Caco-2 (cell line): Measurements from ENCODE around the gene SHLD1. TPM values are rescaled to one million over a fixed set of nuclear protein-coding genes. Genes with fewer than 3 reads are reported as not detected.

Source experiments
- BruUV-seq: library from RNA; stranded (reverse); fragments of 400-500 nt; replicated peaks from 2 replicates; lab custom pipeline; 2021; lab: Mats Ljungman, UMichigan
- CTCF ChIA-PET: fragments of 300-600 bp; sonication (Branson Sonifier 250); formaldehyde crosslinking; loops from one replicate; lab custom pipeline; 2022; ENCODE audit warnings: antibody characterized with exemption; lab: Charles Lee
- POLR2A ChIA-PET: fragments of 300-600 bp; sonication (Branson Sonifier 250); formaldehyde crosslinking; loops from one replicate; lab custom pipeline; 2022; ENCODE audit warnings: antibody characterized with exemption; lab: Charles Lee
- DNase-seq, 2 experiments: peaks; one replicate each; pipeline versions ENCODE4 v3.0.0 to v3.0.0-alpha.2; 2020 to 2022
- H3K27me3 ChIP-seq: replicated peaks from 2 replicates; pipeline ENCODE4 v1.6.0; 2011; ENCODE audit warnings: low read length; ENCODE audit not compliant: control insufficient read depth, insufficient read depth
- H3K36me3 ChIP-seq: 2 replicates; pipeline ENCODE4 v1.5.1; 2011; ENCODE audit warnings: low read length; ENCODE audit not compliant: control insufficient read depth, insufficient read depth
- H3K4me1 ChIP-seq: fragments of 250-450 bp; sonication (Bioruptor Pico); 2 replicates; pipeline ENCODE4 v1.5.1; 2020; ENCODE audit warnings: mild to moderate bottlenecking
- H3K4me3 ChIP-seq: 2 replicates; pipeline ENCODE4 v1.5.1; 2011; ENCODE audit warnings: low read depth, mild to moderate bottlenecking, control low read depth, low read length
- H3K9me3 ChIP-seq: fragments of 250-450 bp; sonication (Bioruptor Pico); 2 replicates; pipeline ENCODE4 v1.5.1; 2020; ENCODE audit warnings: mild to moderate bottlenecking, moderate library complexity
- H3K27ac Mint-ChIP-seq: one replicate; pipeline ENCODE4 v1.8.0; 2022; ENCODE audit warnings: mixed read lengths; ENCODE audit not compliant: unreplicated experiment
- H3K27me3 Mint-ChIP-seq: one replicate; pipeline ENCODE4 v1.8.0; 2022; ENCODE audit warnings: mixed read lengths; ENCODE audit not compliant: insufficient read depth, unreplicated experiment
- H3K36me3 Mint-ChIP-seq: one replicate; pipeline ENCODE4 v1.8.0; 2022; ENCODE audit warnings: mild to moderate bottlenecking, mixed read lengths; ENCODE audit not compliant: insufficient read depth, unreplicated experiment
- H3K4me1 Mint-ChIP-seq: one replicate; pipeline ENCODE4 v1.8.0; 2022; ENCODE audit warnings: low read depth, mixed read lengths; ENCODE audit not compliant: unreplicated experiment
- H3K4me3 Mint-ChIP-seq: one replicate; pipeline ENCODE4 v1.8.0; 2022; ENCODE audit warnings: mild to moderate bottlenecking, moderate library complexity, mixed read lengths; ENCODE audit not compliant: unreplicated experiment
- H3K9me3 Mint-ChIP-seq: one replicate; pipeline ENCODE4 v1.8.0; 2022; ENCODE audit warnings: mixed read lengths; ENCODE audit not compliant: unreplicated experiment
- CTCF ChIP-seq, 2 experiments: fragments of 200-600 bp in 1 of 2; IDR thresholded peaks; 1 replicate in 1 of 2; 2 replicates in 1 of 2; pipeline versions ENCODE4 v1.5.1 to v1.8.0; 2011 to 2022; ENCODE audit warnings: antibody characterized with exemption in 1 of 2, control low read depth in 1 of 2, inconsistent platforms in 1 of 2, low read depth in 1 of 2, low read length in 1 of 2, mild to moderate bottlenecking in 1 of 2, moderate library complexity in 1 of 2; ENCODE audit not compliant: insufficient read depth in 1 of 2, severe bottlenecking in 1 of 2, unreplicated experiment in 1 of 2
- intact Hi-C: fragments of 100-400 bp; cut with micrococcal nuclease; formaldehyde crosslinking; loops from one replicate; pipeline ENCODE4 v1.10.0; 2022; ENCODE audit not compliant: unreplicated experiment
- total RNA-seq: library from RNA; stranded (reverse); gene quantifications from 2 replicates; pipeline ENCODE4 v1.2.3, GENCODE V29; 2022

The SHLD1 gene
- total RNA-seq, 1 experiment from 2014 or later: 4.8 TPM

GRCh38 chr20:5882166-5882565 lies 132.0 kb downstream of the SHLD1 start:
- intact Hi-C loops: no loop called here
- no peaks in the 10 kb centered on the region for H3K9me3 Mint-ChIP-seq
- DNase-seq: no peak
- BruUV-seq: no TSS peak
- no peak overlapping the region for H3K4me3 Mint-ChIP-seq
- CTCF ChIA-PET: no interaction called here
- peaks cover 21% of the 10 kb centered on the region for H3K27me3 Mint-ChIP-seq
- POLR2A ChIA-PET: interaction anchor here (0.6 kb wide), 1 partner anchor 16 kb away, joined by 3 read pairs; no protein-coding TSS in a partner anchor
- no peaks in the 10 kb centered on the region for H3K4me1 ChIP-seq
- no peaks in the 10 kb centered on the region for H3K4me1 Mint-ChIP-seq
- no peaks in the 10 kb centered on the region for H3K9me3 ChIP-seq
- H3K27me3 ChIP-seq: no peaks in the 10 kb centered on the region
- no peak overlapping the region for H3K4me3 ChIP-seq
- no peak overlapping the region for H3K27ac Mint-ChIP-seq
- TF ChIP-seq CTCF (IDR thresholded peaks at IDR 0.05; ENCODE audit: insufficient read depth in 1 of 2, low read depth in 1 of 2, low read length in 1 of 2, severe bottlenecking in 1 of 2, unreplicated experiment in 1 of 2): no peak
- no peaks in the 10 kb centered on the region for H3K36me3 ChIP-seq
- H3K36me3 Mint-ChIP-seq: no peaks in the 10 kb centered on the region

- Mint-ChIP-seq H3K4me1 (no peaks in the 10 kb centered on the region), H3K9me3 (no peaks in the 10 kb centered on the region), H3K4me3 (no peak overlapping the region), H3K27me3 (peaks cover 24% of the 10 kb centered on the region), H3K27ac (no peak overlapping the region), H3K36me3 (no peaks in the 10 kb centered on the region)
- POLR2A ChIA-PET: no interaction called here
- H3K4me3 ChIP-seq: no peak overlapping the region
- intact Hi-C loops: no loop called here
- no peak for DNase-seq
- no peak for TF ChIP-seq CTCF (IDR thresholded peaks at IDR 0.05; ENCODE audit: insufficient read depth in 1 of 2, low read depth in 1 of 2, low read length in 1 of 2, severe bottlenecking in 1 of 2, unreplicated experiment in 1 of 2)
- no peaks in the 10 kb centered on the region for H3K4me1 ChIP-seq
- BruUV-seq: no TSS peak
- no peaks in the 10 kb centered on the region for H3K27me3 ChIP-seq
- no peaks in the 10 kb centered on the region for H3K9me3 ChIP-seq
- CTCF ChIA-PET: no interaction called here
- no peaks in the 10 kb centered on the region for H3K36me3 ChIP-seq
Measured at GRCh38 chr20:5884465-5885335, 134.5 kb downstream of the SHLD1 start.

GRCh38 chr20:5885866-5886265 lies 135.7 kb downstream of the SHLD1 start:
- H3K4me1 ChIP-seq: no peaks in the 10 kb centered on the region
- H3K4me3 ChIP-seq: no peak overlapping the region
- Mint-ChIP-seq H3K4me1 (no peaks in the 10 kb centered on the region), H3K27ac (no peak overlapping the region), H3K4me3 (no peak overlapping the region), H3K36me3 (no peaks in the 10 kb centered on the region), H3K9me3 (no peaks in the 10 kb centered on the region), H3K27me3 (peaks cover 26% of the 10 kb centered on the region)
- CTCF ChIA-PET: no interaction called here
- TF ChIP-seq CTCF (IDR thresholded peaks at IDR 0.05; ENCODE audit: insufficient read depth in 1 of 2, low read depth in 1 of 2, low read length in 1 of 2, severe bottlenecking in 1 of 2, unreplicated experiment in 1 of 2): no peak
- no peaks in the 10 kb centered on the region for H3K27me3 ChIP-seq
- no TSS peak for BruUV-seq
- H3K36me3 ChIP-seq: no peaks in the 10 kb centered on the region
- intact Hi-C loops: no loop called here
- POLR2A ChIA-PET: no interaction called here
- DNase-seq: no peak
- H3K9me3 ChIP-seq: no peaks in the 10 kb centered on the region
